NT2/D1 (cell line): ENCODE measurements around the gene CCDC88C.

Source experiments
- DNase-seq: peaks from one replicate; pipeline ENCODE4 v3.0.0-alpha.2; 2011; ENCODE audit warnings: low read depth, low spot score
- H3K27me3 ChIP-seq: 2 replicates; pipeline ENCODE4 v1.6.0; 2011; ENCODE audit warnings: mild to moderate bottlenecking; ENCODE audit not compliant: insufficient read length, insufficient read depth
- H3K36me3 ChIP-seq: 2 replicates; pipeline ENCODE4 v1.6.1; 2011; ENCODE audit warnings: mild to moderate bottlenecking, low read length, mixed read lengths; ENCODE audit not compliant: insufficient read depth, insufficient read length
- H3K4me1 ChIP-seq: 2 replicates; pipeline ENCODE4 v1.5.1; 2011; ENCODE audit not compliant: insufficient read depth, insufficient read length
- H3K4me3 ChIP-seq: 2 replicates; pipeline ENCODE4 v1.5.1; 2011; ENCODE audit warnings: low read depth; ENCODE audit not compliant: insufficient read length
- H3K9ac ChIP-seq: 2 replicates; pipeline ENCODE4 v1.6.0; 2011; ENCODE audit warnings: low read depth; ENCODE audit not compliant: insufficient read length
- H3K9me3 ChIP-seq: 2 replicates; pipeline ENCODE4 v1.5.1; 2011; ENCODE audit warnings: mild to moderate bottlenecking, low read length; ENCODE audit not compliant: insufficient read depth
- SUZ12 ChIP-seq: IDR thresholded peaks from 2 replicates; pipeline ENCODE4 v1.6.1; 2011; ENCODE audit not compliant: insufficient read length, insufficient read depth; ENCODE audit errors: extremely low read depth
- YY1 ChIP-seq: IDR thresholded peaks from 2 replicates; pipeline ENCODE4 v1.6.1; 2011; ENCODE audit not compliant: insufficient read length, insufficient read depth
- ZNF274 ChIP-seq: IDR thresholded peaks from 2 replicates; pipeline ENCODE4 v1.6.1; 2011; ENCODE audit warnings: mild to moderate bottlenecking, low read depth, low read length

The CCDC88C gene

GRCh38 chr14:91225025-91225424, 192.6 kb downstream of the CCDC88C start:
- no peak for DNase-seq
- no peak for TF ChIP-seq YY1
- no peaks in the 10 kb centered on the region for H3K27me3 ChIP-seq
- H3K4me1 ChIP-seq, result no peaks in the 10 kb centered on the region
- H3K9ac ChIP-seq, result no peak overlapping the region
- H3K9me3 ChIP-seq, result no peaks in the 10 kb centered on the region
- no peak overlapping the region for H3K4me3 ChIP-seq
- H3K36me3 ChIP-seq, result peaks cover 17% of the 10 kb centered on the region

GRCh38 chr14:91223028-91223783, 194.4 kb downstream of the CCDC88C start:
- Histone ChIP-seq H3K27me3 (no peaks in the 10 kb centered on the region), H3K36me3 (peaks cover 17% of the 10 kb centered on the region), H3K9me3 (no peaks in the 10 kb centered on the region), H3K9ac (no peak overlapping the region), H3K4me3 (no peak overlapping the region), H3K4me1 (peaks cover 2% of the 10 kb centered on the region)
- TF ChIP-seq YY1 (no peak), ZNF274 (no peak), SUZ12 (no peak)
- DNase-seq, result no peak
